ENCODE data around the gene DPRX.

- no peak for TF ChIP-seq EZH2 (IDR thresholded peaks at IDR 0.05; ENCODE audit: insufficient read depth, poor library complexity, severe bottlenecking)
- TF ChIP-seq EZH2phosphoT487 (IDR thresholded peaks at IDR 0.05; ENCODE audit: insufficient read depth, low read depth), result no peak
These were observed at the start of gene DPRX for GRCh38 chr19:53631949-53632407.
